Measurements from ENCODE around the gene SLC24A5. TPM values are rescaled to one million over a fixed set of nuclear protein-coding genes. Genes with fewer than 3 reads are reported as not detected.

The SLC24A5 gene
- total RNA-seq, 1 donor from 2014 or later = not detected

GRCh38 chr15:48084759-48085590 lies 35.8 kb upstream of the SLC24A5 start:
- Histone ChIP-seq H3K4me3 (ENCODE audit: low read depth, low read length) (no peak overlapping the region), H3K27me3 (ENCODE audit: control insufficient read depth, insufficient read depth, low read length) (no peaks in the 10 kb centered on the region), H3K36me3 (ENCODE audit: control insufficient read depth, insufficient read depth, low read length) (no peaks in the 10 kb centered on the region)
- peak; percentile 37 for DNase-seq (ENCODE audit: low read depth)
- no peak for FAIRE-seq
- TF ChIP-seq, protein P1, sequence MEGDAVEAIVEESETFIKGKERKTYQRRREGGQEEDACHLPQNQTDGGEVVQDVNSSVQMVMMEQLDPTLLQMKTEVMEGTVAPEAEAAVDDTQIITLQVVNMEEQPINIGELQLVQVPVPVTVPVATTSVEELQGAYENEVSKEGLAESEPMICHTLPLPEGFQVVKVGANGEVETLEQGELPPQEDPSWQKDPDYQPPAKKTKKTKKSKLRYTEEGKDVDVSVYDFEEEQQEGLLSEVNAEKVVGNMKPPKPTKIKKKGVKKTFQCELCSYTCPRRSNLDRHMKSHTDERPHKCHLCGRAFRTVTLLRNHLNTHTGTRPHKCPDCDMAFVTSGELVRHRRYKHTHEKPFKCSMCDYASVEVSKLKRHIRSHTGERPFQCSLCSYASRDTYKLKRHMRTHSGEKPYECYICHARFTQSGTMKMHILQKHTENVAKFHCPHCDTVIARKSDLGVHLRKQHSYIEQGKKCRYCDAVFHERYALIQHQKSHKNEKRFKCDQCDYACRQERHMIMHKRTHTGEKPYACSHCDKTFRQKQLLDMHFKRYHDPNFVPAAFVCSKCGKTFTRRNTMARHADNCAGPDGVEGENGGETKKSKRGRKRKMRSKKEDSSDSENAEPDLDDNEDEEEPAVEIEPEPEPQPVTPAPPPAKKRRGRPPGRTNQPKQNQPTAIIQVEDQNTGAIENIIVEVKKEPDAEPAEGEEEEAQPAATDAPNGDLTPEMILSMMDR (IDR thresholded peaks at IDR 0.05; ENCODE audit: insufficient read depth, low read length, severe bottlenecking) = peak; percentile 65

- Histone ChIP-seq H3K4me3 (ENCODE audit: low read depth, low read length) (no peak overlapping the region), H3K27me3 (ENCODE audit: control insufficient read depth, insufficient read depth, low read length) (no peaks in the 10 kb centered on the region), H3K36me3 (ENCODE audit: control insufficient read depth, insufficient read depth, low read length) (no peaks in the 10 kb centered on the region)
- DNase-seq (ENCODE audit: low read depth) (no peak), FAIRE-seq (no peak)
- TF ChIP-seq, protein P1 (IDR thresholded peaks at IDR 0.05; ENCODE audit: insufficient read depth, low read length, severe bottlenecking) = no peak
Measured at GRCh38 chr15:48085591-48085930, 35.2 kb upstream of the SLC24A5 start.

GRCh38 chr15:48086133-48086532 lies 34.7 kb upstream of the SLC24A5 start:
- TF ChIP-seq, protein P1 (IDR thresholded peaks at IDR 0.05; ENCODE audit: insufficient read depth, low read length, severe bottlenecking) = no peak
- FAIRE-seq (no peak), DNase-seq (ENCODE audit: low read depth) (peak; percentile 4)
- Histone ChIP-seq H3K27me3 (ENCODE audit: control insufficient read depth, insufficient read depth, low read length) (no peaks in the 10 kb centered on the region), H3K36me3 (ENCODE audit: control insufficient read depth, insufficient read depth, low read length) (no peaks in the 10 kb centered on the region), H3K4me3 (ENCODE audit: low read depth, low read length) (no peak overlapping the region)

DNA sequence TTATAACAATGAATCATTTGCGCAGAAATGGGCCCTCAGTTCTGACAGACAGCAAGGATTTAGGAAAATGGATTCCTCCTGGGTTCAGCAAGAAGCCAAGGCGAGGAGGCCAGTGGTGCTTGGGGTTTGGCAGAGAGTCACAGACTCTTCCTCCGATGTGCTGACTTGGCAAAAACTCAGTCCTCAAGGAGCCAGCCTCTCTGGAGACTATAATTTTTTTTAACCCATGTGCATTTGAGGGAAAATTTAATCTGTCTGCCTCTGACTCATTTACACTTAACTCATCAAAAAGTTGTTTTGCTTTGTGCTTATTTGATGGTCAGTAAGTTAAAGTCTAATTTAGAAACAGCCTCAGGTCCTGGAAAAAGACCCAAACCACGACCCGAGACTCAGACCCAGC lies 34.2 kb upstream of the SLC24A5 start:
- Histone ChIP-seq H3K4me3 (ENCODE audit: low read depth, low read length) (no peak overlapping the region), H3K36me3 (ENCODE audit: control insufficient read depth, insufficient read depth, low read length) (no peaks in the 10 kb centered on the region), H3K27me3 (ENCODE audit: control insufficient read depth, insufficient read depth, low read length) (no peaks in the 10 kb centered on the region)
- TF ChIP-seq, protein P1 (IDR thresholded peaks at IDR 0.05; ENCODE audit: insufficient read depth, low read length, severe bottlenecking) = no peak
- FAIRE-seq (no peak), DNase-seq (ENCODE audit: low read depth) (no peak)

- H3K36me3 ChIP-seq (ENCODE audit: control insufficient read depth, insufficient read depth, low read length) = no peaks in the 10 kb centered on the region
- no peak for FAIRE-seq
Measured at GRCh38 chr15:48087844-48088243, 32.9 kb upstream of the SLC24A5 start.

More at GRCh38 chr15:48087844-48088243, 32.9 kb upstream of the SLC24A5 start:
- TF ChIP-seq, protein P1 (IDR thresholded peaks at IDR 0.05; ENCODE audit: insufficient read depth, low read length, severe bottlenecking) = no peak
- DNase-seq (ENCODE audit: low read depth) = no peak
- H3K27me3 ChIP-seq (ENCODE audit: control insufficient read depth, insufficient read depth, low read length) = no peaks in the 10 kb centered on the region
- H3K4me3 ChIP-seq (ENCODE audit: low read depth, low read length) = no peak overlapping the region
